ENCODE data around the gene FRZB. TPM values are rescaled to one million over a fixed set of nuclear protein-coding genes. Genes with fewer than 3 reads are reported as not detected.

The FRZB gene
- total and polyA plus RNA-seq, 2 of the 13 experiments (the other 11 are each of a cell fraction or from before 2014, with no cell fraction given): 0.04 to 1.2 TPM

Small RNAs within 50 kb of the gene (small RNA-seq; reads per million reads assigned to genes)
- gene RF00019 (ENCODE audit: insufficient read depth in 2 of 3, insufficient read length in 3 of 3, low read depth in 2 of 3, low replicate concordance in 1 of 3): 0 reads per million in 3 experiments
- gene RNU6-1122P (ENCODE audit: insufficient read depth in 2 of 3, insufficient read length in 3 of 3, low read depth in 2 of 3, low replicate concordance in 1 of 3): 0 reads per million in 3 experiments

Other genes with a start within 250 kb of the FRZB start
- 178 and 190 TPM in 2 replicates for gene DNAJC10, start 150.4 kb downstream of the FRZB start, total RNA-seq (2016; rRNA removed; fragmentation: Illumina TruSeq; extraction: Trizol)
- 40.1 and 44.1 TPM in 2 replicates for gene DNAJC10, start 150.4 kb downstream of the FRZB start, polyA plus RNA-seq (2011; rRNA removed)
- gene NCKAP1, start 171.8 kb upstream of the FRZB start, total RNA-seq (2016; rRNA removed; fragmentation: Illumina TruSeq; extraction: Trizol): 96.3 and 160 TPM in 2 replicates
- gene NCKAP1, start 171.8 kb upstream of the FRZB start, polyA plus RNA-seq (2011; rRNA removed): 59.0 and 72.1 TPM in 2 replicates
- gene DUSP19, start 212.1 kb upstream of the FRZB start, total RNA-seq (2016; rRNA removed; fragmentation: Illumina TruSeq; extraction: Trizol): 1.9 and 3.9 TPM in 2 replicates
- 0.97 and 1.3 TPM in 2 replicates for gene DUSP19, start 212.1 kb upstream of the FRZB start, polyA plus RNA-seq (2011; rRNA removed)

Data from HepG2 (cell line).